ENCODE data around the gene FKBP2. TPM values are rescaled to one million over a fixed set of nuclear protein-coding genes. Genes with fewer than 3 reads are reported as not detected.

FKBP2 gene
- total and polyA plus RNA-seq, 2 of the 13 experiments (the other 11 are each of a cell fraction or from before 2014, with no cell fraction given): 30.1 to 53.3 TPM

- TF ChIP-seq KDM2A (CRISPR knock-in tag; IDR thresholded peaks at IDR 0.05; ENCODE audit: borderline replicate concordance, low read depth): 0 out of 2 replicates have a peak, but pooled peaks have one; percentile 13
- TF ChIP-seq ZBTB25 (CRISPR knock-in tag; IDR thresholded peaks at IDR 0.05): no peak
- TF ChIP-seq ZNF891 (CRISPR knock-in tag; IDR thresholded peaks at IDR 0.05): no peak
- no peak for TF ChIP-seq ZBTB4 (CRISPR knock-in tag; IDR thresholded peaks at IDR 0.05; ENCODE audit: borderline replicate concordance)
- no peak for TF ChIP-seq FOXK1 (CRISPR knock-in tag; IDR thresholded peaks at IDR 0.05; ENCODE audit: borderline replicate concordance, low read depth)
- no peak for TF ChIP-seq GLMP (CRISPR knock-in tag; IDR thresholded peaks at IDR 0.05; ENCODE audit: borderline replicate concordance)
- TF ChIP-seq TBL1XR1 (IDR thresholded peaks at IDR 0.05; ENCODE audit: borderline replicate concordance, low read length, partially characterized antibody): no peak
- TF ChIP-seq ZNF501 (CRISPR knock-in tag; IDR thresholded peaks at IDR 0.05): no peak
- TF ChIP-seq XBP1 (CRISPR knock-in tag; IDR thresholded peaks at IDR 0.05): no peak
- TF ChIP-seq TBX2 (CRISPR knock-in tag; IDR thresholded peaks at IDR 0.05; ENCODE audit: borderline replicate concordance): no peak
- no peak for TF ChIP-seq ZNF33A (CRISPR knock-in tag; IDR thresholded peaks at IDR 0.05; ENCODE audit: borderline replicate concordance)
- 0 out of 2 replicates have a peak, but pooled peaks have one; percentile 18 for TF ChIP-seq MEF2D (CRISPR knock-in tag; IDR thresholded peaks at IDR 0.05)
- no peak for TF ChIP-seq ZNF598 (CRISPR knock-in tag; IDR thresholded peaks at IDR 0.05; ENCODE audit: borderline replicate concordance)
- TF ChIP-seq ZNF629 (CRISPR knock-in tag; conservative IDR thresholded peaks at IDR 0.05): peak; percentile 89
- no peak for TF ChIP-seq ZNF256 (CRISPR knock-in tag; conservative IDR thresholded peaks at IDR 0.05)
- TF ChIP-seq ZNF674 (CRISPR knock-in tag; IDR thresholded peaks at IDR 0.05; ENCODE audit: low read depth): no peak
- TF ChIP-seq ATF4 (CRISPR knock-in tag; IDR thresholded peaks at IDR 0.05): no peak
- no peak for TF ChIP-seq ZNF619 (CRISPR knock-in tag; IDR thresholded peaks at IDR 0.05)
- TF ChIP-seq CENPBD1 (CRISPR knock-in tag; IDR thresholded peaks at IDR 0.05; ENCODE audit: borderline replicate concordance, low read depth): no peak
- TF ChIP-seq PHF5A (CRISPR knock-in tag; IDR thresholded peaks at IDR 0.05; ENCODE audit: low read depth, unreplicated experiment): no peak
- no peak for TF ChIP-seq ZNF251 (CRISPR knock-in tag; IDR thresholded peaks at IDR 0.05)
- TF ChIP-seq MLX (CRISPR knock-in tag; IDR thresholded peaks at IDR 0.05): no peak
Observed at GRCh38 chr11:64206457-64207255, 34.2 kb upstream of the FKBP2 start, which contains the start of gene FERMT3 (continued).

All from HepG2 (cell line).